KMS-11 (cell line): ENCODE data around the gene MAP4K4.
A peak's percentile ranks its signal among the peaks of the same experiment; 100 is the strongest.

Source experiments
- H2AFZ ChIP-seq: fragments of 200-600 bp; sonication (generic); 2 replicates; pipeline ENCODE4 v1.6.1; 2016; ENCODE audit warnings: antibody characterized with exemption, mixed run types, low read depth
- H3K27ac ChIP-seq: fragments of 200-600 bp; sonication (generic); 2 replicates; pipeline ENCODE4 v1.6.1; 2016; ENCODE audit warnings: mild to moderate bottlenecking, mixed run types
- H3K27me3 ChIP-seq: fragments of 200-600 bp; sonication (generic); 2 replicates; pipeline ENCODE4 v1.6.1; 2017; ENCODE audit warnings: mild to moderate bottlenecking, low read depth, mixed run types, moderate library complexity; ENCODE audit not compliant: insufficient read depth
- H3K36me3 ChIP-seq: fragments of 200-600 bp; sonication (generic); 2 replicates; pipeline ENCODE4 v1.6.1; 2017; ENCODE audit warnings: mild to moderate bottlenecking, mixed run types; ENCODE audit not compliant: insufficient read depth
- H3K4me1 ChIP-seq: fragments of 200-600 bp; sonication (generic); 2 replicates; pipeline ENCODE4 v1.6.1; 2016; ENCODE audit warnings: mild to moderate bottlenecking, low read depth, mixed run types; ENCODE audit not compliant: poor library complexity, severe bottlenecking
- H3K4me2 ChIP-seq: fragments of 200-600 bp; sonication (generic); 2 replicates; pipeline ENCODE4 v1.7.0; 2016; ENCODE audit warnings: mild to moderate bottlenecking, mixed run types
- H3K4me3 ChIP-seq: fragments of 200-600 bp; sonication (generic); IDR thresholded peaks from 2 replicates; pipeline ENCODE4 v1.6.1; 2017; ENCODE audit warnings: low read depth, low read length, mixed read lengths; ENCODE audit not compliant: insufficient read depth
- H3K79me2 ChIP-seq: fragments of 200-600 bp; sonication (generic); 2 replicates; pipeline ENCODE4 v1.6.1; 2016; ENCODE audit warnings: low read depth, mixed run types; ENCODE audit not compliant: insufficient read depth
- H3K9ac ChIP-seq: fragments of 200-600 bp; sonication (generic); 2 replicates; pipeline ENCODE4 v1.6.1; 2016; ENCODE audit warnings: mild to moderate bottlenecking, mixed run types
- H4K20me1 ChIP-seq: fragments of 200-600 bp; sonication (generic); 2 replicates; pipeline ENCODE4 v1.6.1; 2016; ENCODE audit warnings: mild to moderate bottlenecking, mixed run types; ENCODE audit not compliant: insufficient read depth
- TF ChIP-seq, protein P1 (sequence below): fragments of 200-600 bp; sonication (generic); conservative IDR thresholded peaks from 2 replicates; pipeline ENCODE4 v1.6.1; 2017; ENCODE audit warnings: low read depth, mild to moderate bottlenecking, antibody characterized with exemption, low read length, moderate library complexity, mixed read lengths

MAP4K4 gene

DNA sequence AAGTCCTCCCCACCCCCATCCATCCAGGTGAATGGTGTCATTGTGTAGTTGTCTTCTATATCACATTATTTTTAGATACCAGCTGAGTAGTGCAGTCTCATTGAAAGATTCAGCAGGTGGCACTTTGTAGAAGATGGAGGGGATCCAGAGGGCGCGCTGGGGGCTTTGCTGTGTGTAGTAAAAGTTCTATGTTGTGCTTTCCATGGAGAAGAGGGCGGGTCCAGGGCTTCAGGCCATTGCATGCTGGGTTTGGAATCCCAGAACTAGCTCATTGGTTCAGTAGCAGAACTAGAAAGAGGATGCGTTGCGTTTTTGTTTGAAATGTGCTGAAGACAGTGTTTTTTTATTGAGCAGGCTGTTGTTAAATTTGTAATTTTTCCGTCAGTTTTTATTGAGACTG, 120.0 kb downstream of the MAP4K4 start:
- no peaks in the 10 kb centered on the region for H4K20me1 ChIP-seq
- TF ChIP-seq, protein P1, sequence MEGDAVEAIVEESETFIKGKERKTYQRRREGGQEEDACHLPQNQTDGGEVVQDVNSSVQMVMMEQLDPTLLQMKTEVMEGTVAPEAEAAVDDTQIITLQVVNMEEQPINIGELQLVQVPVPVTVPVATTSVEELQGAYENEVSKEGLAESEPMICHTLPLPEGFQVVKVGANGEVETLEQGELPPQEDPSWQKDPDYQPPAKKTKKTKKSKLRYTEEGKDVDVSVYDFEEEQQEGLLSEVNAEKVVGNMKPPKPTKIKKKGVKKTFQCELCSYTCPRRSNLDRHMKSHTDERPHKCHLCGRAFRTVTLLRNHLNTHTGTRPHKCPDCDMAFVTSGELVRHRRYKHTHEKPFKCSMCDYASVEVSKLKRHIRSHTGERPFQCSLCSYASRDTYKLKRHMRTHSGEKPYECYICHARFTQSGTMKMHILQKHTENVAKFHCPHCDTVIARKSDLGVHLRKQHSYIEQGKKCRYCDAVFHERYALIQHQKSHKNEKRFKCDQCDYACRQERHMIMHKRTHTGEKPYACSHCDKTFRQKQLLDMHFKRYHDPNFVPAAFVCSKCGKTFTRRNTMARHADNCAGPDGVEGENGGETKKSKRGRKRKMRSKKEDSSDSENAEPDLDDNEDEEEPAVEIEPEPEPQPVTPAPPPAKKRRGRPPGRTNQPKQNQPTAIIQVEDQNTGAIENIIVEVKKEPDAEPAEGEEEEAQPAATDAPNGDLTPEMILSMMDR, result no peak
- H3K4me2 ChIP-seq, result no peak overlapping the region
- H3K27ac ChIP-seq, result no peak overlapping the region
- H3K27me3 ChIP-seq, result no peaks in the 10 kb centered on the region
- peaks cover 25% of the 10 kb centered on the region; the same call in 1 of the 2 replicates for H3K79me2 ChIP-seq
- no peak overlapping the region for H3K9ac ChIP-seq
- no peaks in the 10 kb centered on the region for H3K36me3 ChIP-seq
- H3K4me1 ChIP-seq, result peaks cover 37% of the 10 kb centered on the region
- H2AFZ ChIP-seq, result no peak overlapping the region
- no peak overlapping the region for H3K4me3 ChIP-seq

GRCh38 chr2:101818531-101819451, 121.3 kb downstream of the MAP4K4 start:
- no peak overlapping the region for H2AFZ ChIP-seq
- H4K20me1 ChIP-seq, result no peaks in the 10 kb centered on the region
- H3K27me3 ChIP-seq, result no peaks in the 10 kb centered on the region
- no peak overlapping the region for H3K27ac ChIP-seq
- TF ChIP-seq, protein P1, result no peak
- H3K4me1 ChIP-seq, result peaks cover 45% of the 10 kb centered on the region
- H3K79me2 ChIP-seq, result peaks cover 25% of the 10 kb centered on the region; the same call in 1 of the 2 replicates
- H3K9ac ChIP-seq, result no peak overlapping the region
- peak overlapping the region; percentile 38 for H3K4me2 ChIP-seq
- H3K36me3 ChIP-seq, result no peaks in the 10 kb centered on the region
- no peak overlapping the region for H3K4me3 ChIP-seq

GRCh38 chr2:101820519-101820918, 123.0 kb downstream of the MAP4K4 start:
- Histone ChIP-seq H4K20me1 (no peaks in the 10 kb centered on the region), H3K27ac (no peak overlapping the region), H3K4me2 (peak overlapping the region; percentile 16; the same call in 1 of the 2 replicates), H3K9ac (no peak overlapping the region), H3K36me3 (no peaks in the 10 kb centered on the region), H2AFZ (no peak overlapping the region), H3K4me3 (no peak overlapping the region), H3K27me3 (no peaks in the 10 kb centered on the region), H3K4me1 (peaks cover 45% of the 10 kb centered on the region), H3K79me2 (peaks cover 24% of the 10 kb centered on the region; the same call in 1 of the 2 replicates)
- TF ChIP-seq, protein P1, result no peak

DNA sequence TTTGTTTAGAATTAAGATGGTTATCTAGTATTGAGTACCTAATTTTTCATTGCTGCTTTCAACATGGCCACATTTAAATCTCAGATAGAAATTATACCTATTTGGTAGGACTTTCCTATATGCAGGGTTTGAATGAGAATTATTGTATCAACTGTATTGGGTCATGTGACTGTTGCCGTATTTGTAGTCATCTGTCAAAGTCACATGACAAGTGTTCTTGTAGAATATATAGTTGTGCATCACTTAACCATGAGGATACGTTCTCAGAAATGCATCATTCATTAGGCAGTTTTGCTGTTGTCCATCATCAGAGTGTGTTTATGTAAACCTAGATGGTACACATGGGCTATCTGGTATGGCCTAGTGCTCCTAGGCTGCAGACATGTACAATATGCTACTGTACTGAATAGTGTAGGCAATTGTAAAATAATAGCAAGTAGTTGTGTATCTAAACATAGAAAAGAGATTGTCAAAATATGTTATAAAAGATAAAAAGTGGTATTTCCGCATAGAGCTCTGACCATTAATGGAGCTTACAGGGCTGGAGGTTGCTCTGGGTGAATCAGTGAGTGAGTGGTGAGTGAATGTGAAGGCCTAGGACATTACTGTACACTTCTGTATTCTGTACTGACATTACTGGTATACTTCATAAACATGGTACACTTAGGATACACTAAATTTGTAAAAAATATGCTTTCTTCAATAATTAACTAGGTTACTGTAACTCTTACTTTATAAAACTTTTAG, 123.7 kb downstream of the MAP4K4 start:
- Histone ChIP-seq H3K4me1 (peaks cover 45% of the 10 kb centered on the region), H3K4me2 (no peak overlapping the region), H3K36me3 (no peaks in the 10 kb centered on the region), H2AFZ (no peak overlapping the region), H3K4me3 (no peak overlapping the region), H3K79me2 (peaks cover 17% of the 10 kb centered on the region; the same call in 1 of the 2 replicates), H3K9ac (no peak overlapping the region), H3K27me3 (no peaks in the 10 kb centered on the region), H3K27ac (no peak overlapping the region), H4K20me1 (no peaks in the 10 kb centered on the region)
- TF ChIP-seq, protein P1, result no peak
